ENCODE measurements around the gene REXO5. TPM values are rescaled to one million over a fixed set of nuclear protein-coding genes. Genes with fewer than 3 reads are reported as not detected.

The REXO5 gene
- total and polyA plus RNA-seq, 2 of the 13 experiments (the other 11 are each of a cell fraction or from before 2014, with no cell fraction given) = 5.9 to 13.1 TPM

GRCh38 chr16:20867585-20867984 lies 61.3 kb downstream of the REXO5 start:
- no peak for FAIRE-seq
- H2AFZ ChIP-seq (ENCODE audit: low read length) = no peak overlapping the region
- intact Hi-C loops (cut with micrococcal nuclease; ENCODE audit: unreplicated experiment) = loop anchor here (5.0 kb wide), 1 partner anchor 60 kb away; no protein-coding TSS in a partner anchor
- H3K27ac ChIP-seq (ENCODE audit: extremely low read length, insufficient read depth, low read length) = no peak overlapping the region
- H3K4me3 ChIP-seq (replicated peaks in 1 of 3; ENCODE audit: insufficient read depth in 1 of 3, low read depth in 2 of 3, low read length in 3 of 3) = no peak overlapping the region
- DNase-seq (ENCODE audit: low spot score) = no peak
- peaks cover 86% of the 10 kb centered on the region for H3K79me2 ChIP-seq (ENCODE audit: insufficient read depth, low read length)
- H3K36me3 ChIP-seq (replicated peaks in 1 of 2; ENCODE audit: control insufficient read depth in 1 of 2, insufficient read depth in 2 of 2, low read length in 2 of 2) = peaks cover 5 to 24% of the 10 kb centered on the region in 2 experiments
- ATAC-seq = no peak
- TF ChIP-seq SALL2 (CRISPR knock-in tag; IDR thresholded peaks at IDR 0.05) (no peak), FOSL1 (CRISPR knock-in tag; IDR thresholded peaks at IDR 0.05; ENCODE audit: borderline replicate concordance) (0 out of 2 replicates have a peak, but pooled peaks have one; percentile 10), ZNF629 (CRISPR knock-in tag; conservative IDR thresholded peaks at IDR 0.05) (peak; percentile 93)
- no peak overlapping the region for H3K9ac ChIP-seq (ENCODE audit: insufficient read depth, low read depth, low read length)
- H3K9me3 ChIP-seq (ENCODE audit: low read length) = no peaks in the 10 kb centered on the region
- peaks cover 52% of the 10 kb centered on the region for H3K4me1 ChIP-seq (ENCODE audit: insufficient read depth, low read length)
- peaks cover 13% of the 10 kb centered on the region; the same call in 1 of the 2 replicates for H4K20me1 ChIP-seq (ENCODE audit: insufficient read depth, low read length)
- in situ Hi-C loops (cut with HindIII; ENCODE audit: extremely low pct_ligation_motif_present, low pct_unique_long_range_greater_than_20kb) = no loop called here
- 93% methylated on average over 2 of the region's 2 CpGs for WGBS (ENCODE audit: low lambda C conversion rate)
- no peak overlapping the region for H3K4me2 ChIP-seq (ENCODE audit: low read depth, low read length)
- ChIA-PET CTCF (ENCODE audit: low intra/inter-chr PET ratio, low total read pairs) (no interaction called here), POLR2A (interaction anchor here (2.0 kb wide), 1 partner anchor 32 kb away, joined by 8 read pairs; the partner anchor contains the start of genes DCUN1D3 and LYRM1)
- BruUV-seq (replicated peaks) = no TSS peak
- no peaks in the 10 kb centered on the region for H3K27me3 ChIP-seq (ENCODE audit: control insufficient read depth in 1 of 2, insufficient read depth in 2 of 2, low read length in 2 of 2)

- FAIRE-seq (peak; percentile 39), ATAC-seq (peak; percentile 99), DNase-seq (ENCODE audit: low spot score) (peak; percentile 60)
- H3K79me2 ChIP-seq (ENCODE audit: insufficient read depth, low read length) = peaks cover 89% of the 10 kb centered on the region
- H3K9ac ChIP-seq (ENCODE audit: insufficient read depth, low read depth, low read length) = no peak overlapping the region
- intact Hi-C loops (cut with micrococcal nuclease; ENCODE audit: unreplicated experiment) (loop anchor here (5.0 kb wide), 1 partner anchor 58 kb away; no protein-coding TSS in a partner anchor), in situ Hi-C loops (cut with HindIII; ENCODE audit: extremely low pct_ligation_motif_present, low pct_unique_long_range_greater_than_20kb) (no loop called here)
- peaks cover 18% of the 10 kb centered on the region; the same call in 1 of the 2 replicates for H4K20me1 ChIP-seq (ENCODE audit: insufficient read depth, low read length)
- H3K36me3 ChIP-seq (replicated peaks in 1 of 2; ENCODE audit: control insufficient read depth in 1 of 2, insufficient read depth in 2 of 2, low read length in 2 of 2) = peaks cover 1 to 22% of the 10 kb centered on the region in 2 experiments; a peak in 4 of 5 replicates
- CTCF ChIA-PET (ENCODE audit: low intra/inter-chr PET ratio, low total read pairs) = no interaction called here
- H3K9me3 ChIP-seq (ENCODE audit: low read length) = no peaks in the 10 kb centered on the region
- no TSS peak for BruUV-seq (replicated peaks)
- no peak overlapping the region for H3K4me3 ChIP-seq (replicated peaks in 1 of 3; ENCODE audit: insufficient read depth in 1 of 3, low read depth in 2 of 3, low read length in 3 of 3)
- POLR2A ChIA-PET = interaction anchor here (2.0 kb wide), 1 partner anchor 31 kb away, joined by 8 read pairs; the partner anchor contains the start of genes DCUN1D3 and LYRM1
- H3K27me3 ChIP-seq (ENCODE audit: control insufficient read depth in 1 of 2, insufficient read depth in 2 of 2, low read length in 2 of 2) = no peaks in the 10 kb centered on the region
- peaks cover 65% of the 10 kb centered on the region for H3K4me1 ChIP-seq (ENCODE audit: insufficient read depth, low read length)
- no peak overlapping the region for H2AFZ ChIP-seq (ENCODE audit: low read length)
- no peak overlapping the region for H3K27ac ChIP-seq (ENCODE audit: extremely low read length, insufficient read depth, low read length)
- H3K4me2 ChIP-seq (ENCODE audit: low read depth, low read length) = peak overlapping the region; percentile 39; the same call in 1 of the 2 replicates
- WGBS (ENCODE audit: low lambda C conversion rate) = 12% methylated on average over 3 of the region's 3 CpGs
- TF ChIP-seq ZNF574 (CRISPR knock-in tag; IDR thresholded peaks at IDR 0.05) = peak; percentile 77
- TF ChIP-seq TBX2 (CRISPR knock-in tag; IDR thresholded peaks at IDR 0.05; ENCODE audit: borderline replicate concordance) = peak; percentile 42; the same call in 1 of the 2 replicates
- peak; percentile 80 for TF ChIP-seq ZFX (CRISPR knock-in tag; IDR thresholded peaks at IDR 0.05; ENCODE audit: low read depth)
- TF ChIP-seq HNF4A (CRISPR knock-in tag; IDR thresholded peaks at IDR 0.05) = peak; percentile 87
- TF ChIP-seq SOX13 (IDR thresholded peaks at IDR 0.05) = no peak
- TF ChIP-seq SOX13 (CRISPR knock-in tag; conservative IDR thresholded peaks at IDR 0.05 in 1 of 2, IDR thresholded peaks at IDR 0.05 in 1 of 2) = 0 out of 4 replicates have a peak, but pooled peaks of 1 of the 2 experiments have one; percentile 14
- TF ChIP-seq BRD4 (CRISPR knock-in tag; IDR thresholded peaks at IDR 0.05) = peak; percentile 29; the same call in 1 of the 2 replicates
- TF ChIP-seq RARA (CRISPR knock-in tag; IDR thresholded peaks at IDR 0.05) = no peak
- TF ChIP-seq ZBTB38 (CRISPR knock-in tag; IDR thresholded peaks at IDR 0.05) = peak; percentile 71; the same call in 1 of the 2 replicates
- 0 out of 2 replicates have a peak, but pooled peaks have one; percentile 40 for TF ChIP-seq MED1 (CRISPR knock-in tag; IDR thresholded peaks at IDR 0.05)
- TF ChIP-seq ZNF235 (CRISPR knock-in tag; IDR thresholded peaks at IDR 0.05; ENCODE audit: borderline replicate concordance) = peak; percentile 34; the same call in 1 of the 2 replicates
- no peak for TF ChIP-seq LCORL (IDR thresholded peaks at IDR 0.05)
- 0 out of 2 replicates have a peak, but pooled peaks have one; percentile 47 for TF ChIP-seq LCORL (CRISPR knock-in tag; IDR thresholded peaks at IDR 0.05)
- TF ChIP-seq ZNF644 (CRISPR knock-in tag; IDR thresholded peaks at IDR 0.05; ENCODE audit: low read depth) = peak; percentile 92
- TF ChIP-seq NCOA2 (CRISPR knock-in tag; IDR thresholded peaks at IDR 0.05) = no peak
These were observed 62.6 kb downstream of the REXO5 start for GRCh38 chr16:20868890-20869289.

Measured in HepG2 (cell line).